K562 (cell line): ENCODE measurements around the gene DTNA. TPM values are rescaled to one million over a fixed set of nuclear protein-coding genes. Genes with fewer than 3 reads are reported as not detected.

ENCODE experiments used
- ATAC-seq: fragments of 200-7000 bp; cut with Tn5 transposase; 3 replicates; pipeline ENCODE4 v1.9.1; 2020; ENCODE audit warnings: moderate library complexity
- BruUV-seq: library from RNA; stranded (reverse); fragments of 400-500 nt; replicated peaks from 2 replicates; lab custom pipeline; 2021; lab: Mats Ljungman, UMichigan
- CTCF ChIA-PET: fragments of 300-600 bp; formaldehyde crosslinking; extraction: SDS; loops from one replicate; lab custom pipeline; 2021; ENCODE audit warnings: low intra/inter-chr PET ratio; lab: Yijun Ruan, JAX
- POLR2A ChIA-PET: fragments of 300-600, 350-650 bp; sonication (Branson Sonifier 250); formaldehyde crosslinking; extraction: SDS; loops from one replicate; lab custom pipeline; 2021; ENCODE audit warnings: antibody characterized with exemption, inconsistent platforms; lab: Yijun Ruan, JAX
- DNase-seq, 4 experiments: peaks; one replicate each; pipeline versions ENCODE4 v3.0.0 to v3.0.0-alpha.2; 2011 to 2018; ENCODE audit warnings: low spot score in 3 of 4, mixed read lengths in 3 of 4; ENCODE audit errors: extremely low read depth in 1 of 4
- FAIRE-seq: peaks from 2 replicates; lab custom pipeline; 2011; peaks lifted over from hg19 to GRCh38; lab: Jason Lieb, UNC
- H2AFZ ChIP-seq: 2 replicates; pipeline ENCODE4 v1.6.0; 2011; ENCODE audit warnings: low read depth, low read length, control low read depth, inconsistent platforms
- H3K27ac ChIP-seq: fragments of 200-600 bp; 3 replicates; pipeline ENCODE4 v1.8.0; 2011; ENCODE audit warnings: low read depth, mild to moderate bottlenecking, control low read depth, inconsistent platforms, low read length, moderate library complexity, mixed read lengths; ENCODE audit errors: extremely low read depth
- H3K27me3 ChIP-seq, 2 experiments: fragments of 300-600 bp in 1 of 2; 2 replicates in 1 of 2; 3 replicates in 1 of 2; pipeline versions ENCODE4 v1.6.0 to v1.8.0; 2011; ENCODE audit warnings: inconsistent platforms in 2 of 2, low read length in 2 of 2, mild to moderate bottlenecking in 1 of 2, mixed read lengths in 1 of 2, moderate library complexity in 1 of 2; ENCODE audit not compliant: control insufficient read depth in 2 of 2, insufficient read depth in 2 of 2
- H3K36me3 ChIP-seq: fragments of 300-600 bp; 3 replicates; pipeline ENCODE4 v1.8.0; 2011; ENCODE audit warnings: mild to moderate bottlenecking, low read length, inconsistent platforms; ENCODE audit not compliant: control insufficient read depth, insufficient read depth
- H3K4me1 ChIP-seq, 2 experiments: fragments of 200-600 bp in 1 of 2; replicated peaks in 1 of 2; 2 replicates in 1 of 2; 3 replicates in 1 of 2; pipeline versions ENCODE4 v1.5.1 to v1.8.0; 2011; ENCODE audit warnings: inconsistent platforms in 2 of 2, low read length in 2 of 2, mild to moderate bottlenecking in 1 of 2, mixed read lengths in 1 of 2, moderate library complexity in 1 of 2; ENCODE audit not compliant: control insufficient read depth in 2 of 2, insufficient read depth in 2 of 2
- H3K4me2 ChIP-seq: 2 replicates; pipeline ENCODE4 v1.6.1; 2011; ENCODE audit warnings: low read length, control low read depth, inconsistent platforms, mixed read lengths; ENCODE audit not compliant: insufficient read depth
- H3K4me3 ChIP-seq: fragments of 200-600 bp; sonication (generic), shearing (Covaris generic); 2 replicates; pipeline ENCODE4 v1.5.1; 2016; ENCODE audit warnings: control low read depth, inconsistent platforms
- H3K79me2 ChIP-seq: fragments of 200-600 bp; 3 replicates; pipeline ENCODE4 v1.8.0; 2011; ENCODE audit warnings: low read length, inconsistent platforms; ENCODE audit not compliant: control insufficient read depth, insufficient read depth
- H3K9ac ChIP-seq, 2 experiments: 2 replicates each; pipeline versions ENCODE4 v1.6.0 to v1.6.1; 2011; ENCODE audit warnings: low read depth in 2 of 2, low read length in 2 of 2, control low read depth in 1 of 2, inconsistent platforms in 1 of 2, mild to moderate bottlenecking in 1 of 2, mixed read lengths in 1 of 2; ENCODE audit not compliant: insufficient read depth in 1 of 2
- H3K9me1 ChIP-seq: one replicate; pipeline ENCODE4 v1.6.0; 2011; ENCODE audit warnings: inconsistent platforms, mild to moderate bottlenecking, low read length, moderate library complexity; ENCODE audit not compliant: control insufficient read depth, insufficient read depth
- H3K9me3 ChIP-seq: replicated peaks from 2 replicates; pipeline ENCODE4 v1.5.1; 2011; ENCODE audit warnings: low read depth, low read length, inconsistent platforms; ENCODE audit not compliant: control insufficient read depth, insufficient read depth
- H4K20me1 ChIP-seq: replicated peaks from 2 replicates; pipeline ENCODE4 v1.6.1; 2011; ENCODE audit warnings: low read length, inconsistent platforms, mixed read lengths; ENCODE audit not compliant: control insufficient read depth, insufficient read depth
- C11orf30 ChIP-seq: fragments of 450-650 bp; IDR thresholded peaks from 2 replicates; pipeline ENCODE4 v1.6.1; 2016; ENCODE audit warnings: low read depth, mild to moderate bottlenecking
- CLOCK ChIP-seq: fragments of 250-450 bp; sonication (Bioruptor Pico); IDR thresholded peaks from 2 replicates; pipeline ENCODE4 v1.4.0; 2020; ENCODE audit warnings: mild to moderate bottlenecking, moderate library complexity, borderline replicate concordance
- CTCF ChIP-seq, 3 experiments: IDR thresholded peaks in 2 of 3; conservative IDR thresholded peaks in 1 of 3; 2 replicates each; pipeline ENCODE4 v1.5.1; 2011 to 2012; ENCODE audit warnings: low read length in 3 of 3, mild to moderate bottlenecking in 3 of 3, control low read depth in 2 of 3, improper control_type of control experiment in 1 of 3, inconsistent platforms in 1 of 3, low read depth in 1 of 3, mixed read lengths in 1 of 3, moderate library complexity in 1 of 3; ENCODE audit not compliant: insufficient read depth in 2 of 3
- FOXK2 ChIP-seq, 2 experiments: fragments of 450-650 bp; IDR thresholded peaks in 1 of 2; conservative IDR thresholded peaks in 1 of 2; 2 replicates each; pipeline ENCODE4 v1.6.1; 2016; ENCODE audit warnings: low read depth in 2 of 2, mild to moderate bottlenecking in 1 of 2
- KDM1A ChIP-seq, 2 experiments: fragments of 450-650 bp; IDR thresholded peaks; 2 replicates each; pipeline ENCODE4 v1.6.1; 2016; ENCODE audit warnings: mild to moderate bottlenecking in 2 of 2
- MCM5 ChIP-seq: fragments of 450-650 bp; IDR thresholded peaks from 2 replicates; pipeline ENCODE4 v1.6.1; 2016; ENCODE audit warnings: low read depth
- NR2C2 ChIP-seq, 2 experiments: fragments of 200-800 bp in 1 of 2; sonication (Bioruptor generic) in 1 of 2; sonication (generic) in 1 of 2; formaldehyde crosslinking in 1 of 2; IDR thresholded peaks; 2 replicates each; pipeline versions ENCODE4 v1.6.1 to v1.8.0; 2016 to 2022; ENCODE audit warnings: mild to moderate bottlenecking in 1 of 2, missing compliant biosample characterization in 1 of 2, missing genetic modification characterization in 1 of 2, missing genetic modification reagents in 1 of 2
- PCBP2 ChIP-seq: fragments of 200-400 bp; formaldehyde crosslinking; IDR thresholded peaks from 2 replicates; pipeline ENCODE4 v1.6.1; 2018; ENCODE audit warnings: low read length, low read depth, mild to moderate bottlenecking, moderate library complexity; ENCODE audit not compliant: poor library complexity, severe bottlenecking
- PHF8 ChIP-seq: fragments of 200-600 bp; sonication (generic); IDR thresholded peaks from 2 replicates; pipeline ENCODE4 v1.6.1; 2012; ENCODE audit warnings: mixed run types, mild to moderate bottlenecking, inconsistent platforms, low read length, moderate library complexity, borderline replicate concordance
- PPARD ChIP-seq: fragments of 250-450 bp; sonication (Bioruptor Pico); IDR thresholded peaks from 2 replicates; pipeline ENCODE4 v1.8.0; 2022; ENCODE audit warnings: inconsistent platforms, mild to moderate bottlenecking, moderate library complexity
- RAD21 ChIP-seq, 2 experiments: fragments of 250-450 bp in 1 of 2; fragments of 450-650 bp in 1 of 2; sonication (Bioruptor Pico) in 1 of 2; formaldehyde crosslinking in 1 of 2; IDR thresholded peaks in 1 of 2; conservative IDR thresholded peaks in 1 of 2; 2 replicates each; pipeline versions ENCODE4 v1.4.0 to v1.8.0; 2020 to 2022; ENCODE audit warnings: mild to moderate bottlenecking in 2 of 2, moderate library complexity in 1 of 2
- SMC3 ChIP-seq: conservative IDR thresholded peaks from 2 replicates; pipeline ENCODE4 v1.6.1; 2011; ENCODE audit warnings: low read depth, low read length, improper control_type of control experiment; ENCODE audit not compliant: insufficient read depth
- WGBS: fragments of 100-300 bp; shearing (Covaris generic); methylation state at CpG from one replicate; pipeline ENCODE4 v1.1.6; 2016; ENCODE audit warnings: low coverage, mixed read lengths; ENCODE audit not compliant: insufficient coverage; ENCODE audit errors: missing lambda C conversion rate; 5-methylcytosine and 5-hydroxymethylcytosine counted together
- in situ Hi-C: fragments of 300-500 bp; cut with MboI; formaldehyde crosslinking; loops from 4 replicates; pipeline ENCODE4 v1.15.0; 2018; ENCODE audit warnings: inconsistent platforms, mixed read lengths
- intact Hi-C: fragments of 100-400 bp; cut with micrococcal nuclease; formaldehyde crosslinking; loops from 2 replicates; pipeline ENCODE4 v1.14.2; 2022
- polyA plus RNA-seq, 8 experiments: library from polyadenylated mRNA; depleted of rRNA in 4 of 8; stranded (reverse) in 5 of 8; unstranded in 3 of 8; fragments of >200 nt; fragmentation: Nextera tagmentation in 2 of 8; fragmentation: Illumina TruSeq in 1 of 8; extraction: Ambion mirVana in 2 of 8; extraction: Trizol in 1 of 8; gene quantifications; 2 replicates each; pipeline versions ENCODE4 v1.2.1 to v1.2.3, GENCODE V29; 2011 to 2014; ENCODE audit warnings: inconsistent platforms in 1 of 8, missing spikeins in 1 of 8
- total RNA-seq, 7 experiments: library from RNA; depleted of rRNA in 6 of 7; stranded (reverse); fragments of >200 nt in 6 of 7; fragmentation: Illumina TruSeq in 2 of 7; extraction: Trizol in 2 of 7; gene quantifications; 2 replicates each; pipeline versions ENCODE4 v1.2.1 to v1.2.3, GENCODE V29; 2011 to 2021; ENCODE audit warnings: low replicate concordance in 1 of 7

The DTNA gene
- total and polyA plus RNA-seq, 9 of the 15 experiments (the other 6 are each of a cell fraction or from before 2014, with no cell fraction given) = 0.07 to 2.4 (median 0.22) TPM; not detected in 2

GRCh38 chr18:34661464-34662087, 48.5 kb upstream of the DTNA start:
- no peaks in the 10 kb centered on the region for H3K79me2 ChIP-seq
- no peak overlapping the region for H3K9ac ChIP-seq
- H3K4me1 ChIP-seq = no peaks in the 10 kb centered on the region
- no peaks in the 10 kb centered on the region for H4K20me1 ChIP-seq
- no peaks in the 10 kb centered on the region for H3K36me3 ChIP-seq
- intact Hi-C loops = loop anchor here (5.0 kb wide), 1 partner anchor 126 kb away; no protein-coding TSS in a partner anchor
- no peaks in the 10 kb centered on the region for H3K9me3 ChIP-seq
- TF ChIP-seq PPARD (CRISPR knock-in tag) (no peak), C11orf30 (no peak), KDM1A (IDR thresholded peaks at IDR 0.05) (no peak), SMC3 (0 out of 2 replicates have a peak, but pooled peaks have one; percentile 15), MCM5 (no peak), FOXK2 (conservative IDR thresholded peaks at IDR 0.05 in 1 of 2, IDR thresholded peaks at IDR 0.05 in 1 of 2; ENCODE audit: low read depth in 2 of 2) (no peak), RAD21 (CRISPR knock-in tag; conservative IDR thresholded peaks at IDR 0.05 in 1 of 2, IDR thresholded peaks at IDR 0.05 in 1 of 2) (peak; percentile 20 to 53; a peak in 2 of 4 replicates), NR2C2 (CRISPR knock-in tag; IDR thresholded peaks at IDR 0.05) (no peak), NR2C2 (tag; IDR thresholded peaks at IDR 0.05) (no peak), PCBP2 (no peak), CLOCK (CRISPR knock-in tag) (no peak), PHF8 (no peak), CTCF (IDR thresholded peaks at IDR 0.05 in 2 of 3, conservative IDR thresholded peaks at IDR 0.05 in 1 of 3; ENCODE audit: insufficient read depth in 2 of 3, low read depth in 1 of 3, low read length in 3 of 3) (peak; percentile 32 to 67 (median 61); a peak in 5 of 6 replicates)
- ChIA-PET POLR2A (interaction anchor here (0.6 to 1.7 kb wide), 2 partner anchors 10 to 26 kb away, joined by 3 to 5 read pairs; no protein-coding TSS in a partner anchor), CTCF (no interaction called here)
- FAIRE-seq = peak; percentile 23
- no peaks in the 10 kb centered on the region for H3K27me3 ChIP-seq
- H2AFZ ChIP-seq = no peak overlapping the region
- no peak overlapping the region for H3K4me3 ChIP-seq
- DNase-seq = peak; percentile 47 to 63 (median 57)
- no TSS peak for BruUV-seq
- no peaks in the 10 kb centered on the region for H3K9me1 ChIP-seq
- no peak overlapping the region for H3K4me2 ChIP-seq
- 0% methylated on average over 4 of the region's 4 CpGs for WGBS
- ATAC-seq = peak; percentile 82
- H3K27ac ChIP-seq = no peak overlapping the region
- in situ Hi-C loops = no loop called here
